Measurements from ENCODE around the gene EFCAB7. TPM values are rescaled to one million over a fixed set of nuclear protein-coding genes. Genes with fewer than 3 reads are reported as not detected.
A peak's percentile ranks its signal among the peaks of the same experiment; 100 is the strongest.

Gene EFCAB7
- total RNA-seq, 1 donor from 2014 or later, result 2.7 TPM

DNA sequence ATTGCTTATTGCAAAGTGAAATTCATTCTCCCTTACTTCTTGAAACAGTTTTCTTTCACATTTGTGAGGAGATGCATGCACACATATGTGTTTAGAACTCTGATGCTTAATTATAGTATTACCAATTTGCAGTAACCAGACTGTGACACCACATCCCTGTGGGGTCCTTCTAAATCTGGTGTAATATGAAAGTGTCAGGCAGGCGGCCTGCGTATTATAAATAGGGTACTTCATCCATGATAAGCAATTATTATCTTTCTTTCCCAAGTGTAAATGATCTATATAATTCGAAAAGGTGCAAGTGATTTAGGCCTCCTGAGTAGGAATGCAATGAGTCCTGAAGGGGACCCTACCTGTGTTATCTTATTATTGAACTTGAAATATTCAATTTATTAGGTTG is 876 bp downstream of the EFCAB7 start:
- TF ChIP-seq, protein P1, sequence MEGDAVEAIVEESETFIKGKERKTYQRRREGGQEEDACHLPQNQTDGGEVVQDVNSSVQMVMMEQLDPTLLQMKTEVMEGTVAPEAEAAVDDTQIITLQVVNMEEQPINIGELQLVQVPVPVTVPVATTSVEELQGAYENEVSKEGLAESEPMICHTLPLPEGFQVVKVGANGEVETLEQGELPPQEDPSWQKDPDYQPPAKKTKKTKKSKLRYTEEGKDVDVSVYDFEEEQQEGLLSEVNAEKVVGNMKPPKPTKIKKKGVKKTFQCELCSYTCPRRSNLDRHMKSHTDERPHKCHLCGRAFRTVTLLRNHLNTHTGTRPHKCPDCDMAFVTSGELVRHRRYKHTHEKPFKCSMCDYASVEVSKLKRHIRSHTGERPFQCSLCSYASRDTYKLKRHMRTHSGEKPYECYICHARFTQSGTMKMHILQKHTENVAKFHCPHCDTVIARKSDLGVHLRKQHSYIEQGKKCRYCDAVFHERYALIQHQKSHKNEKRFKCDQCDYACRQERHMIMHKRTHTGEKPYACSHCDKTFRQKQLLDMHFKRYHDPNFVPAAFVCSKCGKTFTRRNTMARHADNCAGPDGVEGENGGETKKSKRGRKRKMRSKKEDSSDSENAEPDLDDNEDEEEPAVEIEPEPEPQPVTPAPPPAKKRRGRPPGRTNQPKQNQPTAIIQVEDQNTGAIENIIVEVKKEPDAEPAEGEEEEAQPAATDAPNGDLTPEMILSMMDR (conservative IDR thresholded peaks at IDR 0.05; ENCODE audit: low read depth, low read length), result no peak
- H3K4me3 ChIP-seq (ENCODE audit: low read depth, low read length), result peak overlapping the region; percentile 65
- no peak for DNase-seq (ENCODE audit: low read depth)

DNA sequence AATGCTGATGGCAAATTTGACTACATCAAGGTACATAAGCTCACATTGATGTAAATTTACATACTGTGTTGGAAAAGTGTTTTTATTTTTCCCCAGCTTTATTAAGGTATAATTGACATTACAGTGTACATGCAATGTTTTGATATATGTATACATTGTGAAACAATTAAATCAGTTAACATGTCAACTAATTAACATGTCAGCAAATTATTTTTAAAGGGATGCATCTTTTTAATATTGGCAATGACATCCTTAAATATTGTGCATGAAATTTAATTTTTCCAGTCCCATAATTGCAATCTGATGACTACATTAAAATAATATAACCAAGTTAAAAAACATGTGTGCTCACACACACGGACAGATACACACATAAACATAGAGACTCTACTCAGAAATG is 9.4 kb downstream of the EFCAB7 start:
- no peak overlapping the region for H3K4me3 ChIP-seq (ENCODE audit: low read depth, low read length)
- no peak for DNase-seq (ENCODE audit: low read depth)
- TF ChIP-seq, protein P1 (conservative IDR thresholded peaks at IDR 0.05; ENCODE audit: low read depth, low read length), result no peak

DNA sequence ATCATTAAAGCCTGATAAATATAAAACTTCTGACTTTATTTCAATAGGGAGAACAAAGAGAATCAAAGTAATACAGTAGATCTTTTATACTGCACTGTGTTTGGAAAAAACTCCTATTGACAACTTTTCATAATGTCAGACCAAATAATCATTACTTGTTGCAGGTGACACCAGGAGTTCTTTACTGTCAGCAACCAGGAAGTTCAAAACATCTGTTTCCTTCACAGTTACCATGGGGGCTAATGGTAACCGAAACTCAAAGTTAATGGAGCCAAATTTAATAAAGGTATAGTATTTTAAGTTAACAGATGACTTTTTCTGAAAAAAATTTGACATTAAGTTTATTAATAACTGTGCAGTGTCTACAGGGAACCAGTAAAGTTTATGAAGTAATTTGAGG is 10.6 kb downstream of the EFCAB7 start:
- TF ChIP-seq, protein P1 (conservative IDR thresholded peaks at IDR 0.05; ENCODE audit: low read depth, low read length), result no peak
- DNase-seq (ENCODE audit: low read depth), result no peak
- H3K4me3 ChIP-seq (ENCODE audit: low read depth, low read length), result no peak overlapping the region

DNA sequence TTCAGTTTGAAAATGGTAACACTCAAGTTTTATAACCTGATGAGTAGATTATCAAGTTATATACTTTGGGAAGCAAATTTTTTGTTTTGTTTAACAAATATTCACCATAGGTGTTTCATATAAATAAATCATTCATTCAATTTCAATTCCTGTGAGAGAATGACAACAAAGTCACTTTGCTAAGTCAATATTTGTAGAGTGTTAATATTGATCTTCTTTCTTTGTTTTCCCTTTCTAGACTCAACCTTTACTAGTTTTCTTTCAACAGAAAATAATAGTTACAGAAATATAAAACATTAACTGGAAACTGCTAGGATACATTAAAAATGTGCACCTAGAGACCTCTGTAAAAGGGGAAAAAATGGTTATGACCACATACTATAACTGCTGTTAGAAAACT is 11.1 kb downstream of the EFCAB7 start:
- no peak for DNase-seq (ENCODE audit: low read depth)
- TF ChIP-seq, protein P1 (conservative IDR thresholded peaks at IDR 0.05; ENCODE audit: low read depth, low read length), result no peak
- H3K4me3 ChIP-seq (ENCODE audit: low read depth, low read length), result no peak overlapping the region

DNA sequence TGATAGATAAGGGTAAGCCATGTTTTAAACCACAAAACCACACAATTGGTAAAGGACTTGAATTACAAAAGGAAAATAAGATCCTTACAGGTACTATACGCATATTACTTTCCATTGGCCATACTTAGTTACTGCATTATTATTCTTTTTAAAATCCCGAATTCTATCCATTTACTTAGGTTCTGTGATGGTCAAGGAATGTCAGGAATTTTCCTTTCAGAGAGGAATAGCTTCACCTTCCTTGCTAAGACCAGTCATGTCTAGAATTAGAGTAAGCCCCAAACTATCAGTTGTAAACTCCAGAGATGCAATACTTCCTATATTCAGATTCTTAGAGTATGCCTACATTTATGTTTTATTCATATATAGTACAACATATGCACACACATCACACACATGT is 13.7 kb downstream of the EFCAB7 start:
- TF ChIP-seq, protein P1 (conservative IDR thresholded peaks at IDR 0.05; ENCODE audit: low read depth, low read length), result no peak
- no peak for DNase-seq (ENCODE audit: low read depth)
- no peak overlapping the region for H3K4me3 ChIP-seq (ENCODE audit: low read depth, low read length)

DNA sequence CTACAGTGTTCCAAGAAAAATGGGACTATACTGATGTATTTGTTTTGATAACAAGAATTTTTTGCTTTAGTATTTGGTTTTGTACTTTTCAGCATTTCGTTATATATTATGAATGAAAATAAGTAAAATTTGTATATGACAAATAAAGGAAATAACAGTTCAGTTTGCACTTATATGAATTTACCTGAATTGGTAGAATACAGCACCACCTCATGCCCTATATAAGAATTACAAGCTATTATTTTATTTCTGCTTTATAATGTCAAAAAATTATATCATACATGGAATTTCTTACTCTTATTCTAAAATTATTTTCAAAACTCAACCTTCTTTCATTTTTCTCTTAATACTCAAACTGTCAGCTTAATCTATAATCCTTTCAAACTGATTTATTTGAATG is 14.6 kb downstream of the EFCAB7 start:
- TF ChIP-seq, protein P1 (conservative IDR thresholded peaks at IDR 0.05; ENCODE audit: low read depth, low read length), result no peak
- no peak for DNase-seq (ENCODE audit: low read depth)
- H3K4me3 ChIP-seq (ENCODE audit: low read depth, low read length), result no peak overlapping the region

DNA sequence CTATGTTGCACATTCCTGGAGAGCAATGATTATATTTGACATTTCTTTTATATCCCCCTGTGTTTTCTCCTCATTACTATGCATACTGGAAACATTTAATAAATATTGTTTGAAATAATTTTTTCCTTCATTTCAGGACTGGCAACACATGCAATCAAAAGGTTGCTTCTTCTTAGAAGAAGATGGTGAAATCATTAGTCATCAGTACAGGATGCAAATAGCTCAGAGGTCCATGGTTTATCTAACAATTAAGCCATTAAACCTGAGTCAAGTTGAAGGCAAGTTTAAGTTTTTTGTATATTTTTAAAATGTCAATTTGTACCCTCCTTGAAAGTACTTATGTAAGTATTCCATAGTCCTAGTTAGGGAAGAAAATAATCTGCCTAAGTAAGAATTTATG is 22.5 kb downstream of the EFCAB7 start:
- DNase-seq (ENCODE audit: low read depth), result no peak
- TF ChIP-seq, protein P1 (conservative IDR thresholded peaks at IDR 0.05; ENCODE audit: low read depth, low read length), result no peak
- H3K4me3 ChIP-seq (ENCODE audit: low read depth, low read length), result no peak overlapping the region
